Lung (tissue), 16 donors: ENCODE data around the gene GRK1. TPM values are rescaled to one million over a fixed set of nuclear protein-coding genes. Genes with fewer than 3 reads are reported as not detected.
A peak's percentile ranks its signal among the peaks of the same experiment; 100 is the strongest.

Experiments used
- ATAC-seq: fragments of 200-7000 bp; cut with Tn5 transposase; one replicate; pipeline ENCODE4 v1.9.1; 2020; ENCODE audit warnings: moderate number of reproducible peaks; ENCODE audit not compliant: insufficient read depth, low FRiP score
- DNase-seq, 3 donors: peaks; one replicate each; pipeline ENCODE4 v3.0.0-alpha.2; 2013 to 2017
- H3K27ac ChIP-seq, 2 donors: one replicate each; pipeline ENCODE4 v1.5.1; 2013; ENCODE audit warnings: mild to moderate bottlenecking in 2 of 2, moderate library complexity in 2 of 2, control low read depth in 1 of 2, inconsistent platforms in 1 of 2, low read depth in 1 of 2, low read length in 1 of 2
- H3K27me3 ChIP-seq, 3 donors: one replicate each; pipeline ENCODE4 v1.5.1; 2013; ENCODE audit warnings: low read length in 2 of 3; ENCODE audit not compliant: control insufficient read depth in 3 of 3, insufficient read depth in 3 of 3
- H3K36me3 ChIP-seq, 4 donors: one replicate each; pipeline ENCODE4 v1.5.1; 2013; ENCODE audit warnings: low read length in 4 of 4, mild to moderate bottlenecking in 1 of 4, moderate library complexity in 1 of 4; ENCODE audit not compliant: control insufficient read depth in 4 of 4, insufficient read depth in 4 of 4
- H3K4me1 ChIP-seq, 5 donors: one replicate each; pipeline ENCODE4 v1.5.1; 2013; ENCODE audit warnings: low read length in 5 of 5, mild to moderate bottlenecking in 2 of 5, moderate library complexity in 1 of 5; ENCODE audit not compliant: control insufficient read depth in 5 of 5, insufficient read depth in 5 of 5
- H3K4me3 ChIP-seq: one replicate; pipeline ENCODE4 v1.5.1; 2013; ENCODE audit warnings: mild to moderate bottlenecking, control low read depth, moderate library complexity
- H3K9ac ChIP-seq, 2 donors: one replicate each; pipeline ENCODE4 v1.5.1; 2013; ENCODE audit warnings: low read length in 2 of 2, control low read depth in 1 of 2; ENCODE audit not compliant: insufficient read depth in 1 of 2
- H3K9me3 ChIP-seq, 4 donors: one replicate each; pipeline ENCODE4 v1.5.1; 2013; ENCODE audit warnings: low read length in 3 of 4, mild to moderate bottlenecking in 1 of 4, moderate library complexity in 1 of 4; ENCODE audit not compliant: control insufficient read depth in 4 of 4, insufficient read depth in 3 of 4
- CTCF ChIP-seq: IDR thresholded peaks from 2 replicates; pipeline ENCODE4 v1.5.1; 2012; ENCODE audit warnings: mild to moderate bottlenecking; ENCODE audit errors: control extremely low read depth, extremely low read depth
- WGBS, 2 donors: extraction: QIAGEN DNeasy Blood & Tissue Kit; methylation state at CpG; one replicate each; pipeline ENCODE4 v1.1.7; 2013; 5-methylcytosine and 5-hydroxymethylcytosine counted together
- long read RNA-seq, 5 donors: transcript quantifications; one replicate each; lab custom pipeline, GENCODE V29; 2026
- polyA plus RNA-seq, 2 donors: library from polyadenylated mRNA; stranded (reverse); fragments of 200-250 nt; gene quantifications; one replicate each; pipeline ENCODE4 v1.2.1, GENCODE V29; 2013
- total RNA-seq, 2 donors: library from RNA; depleted of rRNA in 1 of 2; stranded (reverse); fragments of >200 nt in 1 of 2; gene quantifications; one replicate each; pipeline ENCODE4 v1.2.1, GENCODE V29; 2014 to 2021
- donor health status: control.
- donor health status: control.
- donor health status: Bipolar disorder and iron deficiency.
- donor health status: healthy.
- donor health status: DM: yes; HTN: yes; CAD: no.

GRK1 gene
- total RNA-seq = 1 to 10 TPM in 1 of 2 donors, not detected in 1; 3.1 TPM
- under 1 TPM in 1 of 2 donors, not detected in 1; 0.03 TPM for polyA plus RNA-seq
- long read RNA-seq, donor 1, partial matches to known transcripts = 0 of 1 reads
- long read RNA-seq, donor 1, other reads (novel, unspliced or antisense) = 0 of 1 reads
- long read RNA-seq, donor 2 = 0 reads
- long read RNA-seq, donor 3, partial matches to known transcripts = 0 of 1 reads
- long read RNA-seq, donor 3, other reads (novel, unspliced or antisense) = 0 of 1 reads
- long read RNA-seq, donor 4 = 0 reads
- long read RNA-seq, donor 5, full-length matches to known transcripts = 3 of 3 reads
- long read RNA-seq, donor 5, partial matches to known transcripts = 0 of 3 reads
- long read RNA-seq, donor 5, other reads (novel, unspliced or antisense) = 0 of 3 reads

DNA sequence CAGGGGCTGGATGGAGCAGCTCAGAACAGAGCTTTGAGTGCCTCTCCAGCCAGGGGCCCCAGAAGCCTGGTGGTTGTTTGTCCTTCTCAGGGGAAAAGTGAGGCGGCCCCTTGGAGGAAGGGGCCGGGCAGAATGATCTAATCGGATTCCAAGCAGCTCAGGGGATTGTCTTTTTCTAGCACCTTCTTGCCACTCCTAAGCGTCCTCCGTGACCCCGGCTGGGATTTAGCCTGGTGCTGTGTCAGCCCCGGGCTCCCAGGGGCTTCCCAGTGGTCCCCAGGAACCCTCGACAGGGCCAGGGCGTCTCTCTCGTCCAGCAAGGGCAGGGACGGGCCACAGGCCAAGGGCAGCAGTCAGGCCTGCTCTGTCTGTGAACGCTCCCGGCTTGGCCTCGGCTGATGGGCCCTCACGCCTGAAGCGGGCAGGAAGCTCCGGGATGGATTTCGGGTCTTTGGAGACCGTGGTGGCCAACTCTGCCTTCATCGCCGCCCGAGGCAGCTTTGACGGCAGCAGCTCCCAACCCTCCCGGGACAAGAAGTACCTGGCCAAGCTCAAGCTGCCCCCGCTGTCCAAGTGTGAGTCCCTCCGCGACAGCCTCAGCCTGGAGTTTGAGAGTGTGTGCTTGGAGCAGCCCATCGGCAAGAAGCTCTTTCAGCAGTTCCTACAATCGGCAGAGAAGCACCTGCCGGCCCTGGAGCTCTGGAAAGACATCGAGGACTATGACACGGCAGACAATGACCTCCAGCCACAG is at the start of gene GRK1:
TSS of gene GRK1 (plus strand) at position 269 of the 751 bp plus-strand sequence. CDS start at position 437, 168 bp downstream.
- no peak within 1 kb of the TSS for H3K9ac ChIP-seq
- H3K4me1 ChIP-seq = peaks cover 0 to 4% (median 0%) of the 10 kb centered on the region in 5 donors
- DNase-seq (peak; percentile 43 to 59 (median 49)), ATAC-seq (no peak)
- no peak within 1 kb of the TSS for H3K27ac ChIP-seq
- no peaks in the 10 kb centered on the region for H3K9me3 ChIP-seq
- H3K4me3 ChIP-seq = no peak within 1 kb of the TSS
- WGBS, 2 donors = 81 to 87% methylated on average over 32 of the region's 32 CpGs
- TF ChIP-seq CTCF = no peak
- no peaks in the 10 kb centered on the region for H3K36me3 ChIP-seq
- H3K27me3 ChIP-seq = no peaks in the 10 kb centered on the region

DNA sequence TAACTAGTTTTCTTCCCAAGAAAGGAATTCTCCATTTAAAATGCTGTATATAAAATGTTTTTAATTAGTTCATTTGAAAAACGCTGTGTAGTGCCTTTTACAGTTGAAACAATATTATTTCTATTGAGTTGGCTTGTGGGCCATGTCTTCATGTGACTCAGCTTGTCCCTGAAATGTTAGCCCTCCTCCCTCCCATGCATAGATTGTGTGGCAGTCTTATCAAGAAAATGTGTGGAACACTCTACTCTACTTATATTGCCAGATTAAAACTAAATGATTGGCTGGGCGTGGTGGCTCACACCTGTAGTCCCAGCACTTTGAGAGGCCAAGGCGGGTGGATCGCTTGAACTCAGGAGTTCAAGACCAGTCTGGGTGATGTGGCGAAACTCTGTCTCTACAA is 49.1 kb upstream of the GRK1 start:
- H3K9ac ChIP-seq = no peak overlapping the region
- H3K9me3 ChIP-seq = no peaks in the 10 kb centered on the region
- ATAC-seq = no peak

DNA sequence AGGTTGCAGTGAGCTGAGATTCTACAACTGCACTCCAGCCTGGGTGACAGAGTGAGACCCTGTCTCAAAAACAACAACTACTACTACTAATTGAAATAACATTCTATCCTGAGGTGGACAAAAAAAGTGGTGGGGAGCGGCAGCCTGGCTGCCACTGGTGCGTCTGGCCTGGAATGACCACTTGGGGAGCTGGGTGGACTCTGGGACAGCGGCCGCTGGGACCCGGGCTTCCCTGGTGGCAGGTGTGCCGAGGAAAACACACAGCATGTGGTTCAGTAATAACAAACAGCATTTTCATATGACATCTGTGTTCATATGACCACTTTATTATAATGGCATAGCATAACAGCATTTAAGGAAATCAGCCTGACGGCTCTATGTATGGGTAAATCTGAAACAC is 48.6 kb upstream of the GRK1 start:
- ATAC-seq (no peak), DNase-seq (no peak)
- no peak for TF ChIP-seq CTCF
- 95 to 97% methylated on average over 7 of the region's 7 CpGs for WGBS, 2 donors
- no peak overlapping the region for H3K27ac ChIP-seq
- H3K9ac ChIP-seq = no peak overlapping the region
- no peaks in the 10 kb centered on the region for H3K27me3 ChIP-seq
- peaks cover 0 to 9% (median 8%) of the 10 kb centered on the region in 4 donors for H3K36me3 ChIP-seq
- no peaks in the 10 kb centered on the region for H3K9me3 ChIP-seq
- H3K4me3 ChIP-seq = no peak overlapping the region
- H3K4me1 ChIP-seq = peaks cover 0 to 4% (median 1%) of the 10 kb centered on the region in 5 donors

More for the DNA sequence above, 49.1 kb upstream of the GRK1 start:
- no peak for DNase-seq
- Histone ChIP-seq H3K4me1 (peaks cover 0 to 4% (median 1%) of the 10 kb centered on the region in 5 donors), H3K27ac (no peak overlapping the region), H3K27me3 (no peaks in the 10 kb centered on the region), H3K4me3 (no peak overlapping the region), H3K36me3 (peaks cover 0 to 10% (median 7%) of the 10 kb centered on the region in 4 donors)
- TF ChIP-seq CTCF = no peak
- WGBS, 2 donors = 96 to 98% methylated on average over 5 of the region's 5 CpGs
